Stimulated activated CD8-positive, alpha-beta memory T cell treated with anti-CD3 and anti-CD28 coated beads, Interleukin-7, amount 100 ng/mL, for 4 hours (primary cell): ENCODE results near the gene GGT1.
A peak's percentile ranks its signal among the peaks of the same experiment; 100 is the strongest.
"Not testable (repeated sequence)": the region's sequence is repeated elsewhere in the genome, so short reads cannot be mapped to it uniquely, and the experiment has no call there.

Experiments
- DNase-seq, 2 donors: peaks; one replicate each; pipeline ENCODE4 v3.0.0-alpha.2; 2020; ENCODE audit warnings: low read depth in 2 of 2

Gene GGT1

DNA sequence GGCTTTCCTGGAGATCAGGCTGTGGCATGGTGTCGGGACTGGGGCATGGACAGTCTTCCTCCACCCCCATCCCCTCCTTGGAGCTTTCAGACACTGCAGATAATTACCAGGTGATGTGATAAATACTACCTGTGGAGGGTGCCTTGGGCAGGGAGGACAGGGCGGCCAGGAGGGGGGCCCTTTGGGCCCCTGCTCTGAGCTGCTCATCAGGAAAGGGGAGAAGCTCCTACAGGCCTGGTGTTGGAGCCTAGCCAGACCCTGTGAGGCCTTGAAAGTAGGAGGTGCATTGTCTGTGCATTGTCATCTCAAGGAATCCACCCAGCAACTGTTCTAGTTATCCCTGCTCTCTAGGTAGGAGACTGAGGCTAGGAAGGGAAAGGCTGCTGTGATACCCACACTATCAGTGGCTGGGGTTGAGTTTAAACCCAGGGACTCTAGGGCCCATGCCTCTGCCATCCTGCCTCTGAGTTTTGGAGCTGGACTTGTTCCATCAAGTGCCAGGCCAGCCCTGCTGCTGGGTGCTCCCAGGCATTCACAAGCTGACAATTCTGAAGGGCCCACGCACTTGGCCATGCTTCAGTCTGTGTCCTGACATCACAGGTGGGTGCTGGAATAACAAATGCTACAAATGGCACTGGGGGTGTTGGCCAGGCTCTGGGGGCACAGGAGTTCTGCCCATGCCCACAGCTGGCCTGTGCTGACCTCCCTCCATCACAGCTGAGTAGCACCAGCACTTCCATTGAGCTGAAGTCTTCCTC, 2.9 kb upstream of the GGT1 start:
- DNase-seq: not testable (repeated sequence)

DNA sequence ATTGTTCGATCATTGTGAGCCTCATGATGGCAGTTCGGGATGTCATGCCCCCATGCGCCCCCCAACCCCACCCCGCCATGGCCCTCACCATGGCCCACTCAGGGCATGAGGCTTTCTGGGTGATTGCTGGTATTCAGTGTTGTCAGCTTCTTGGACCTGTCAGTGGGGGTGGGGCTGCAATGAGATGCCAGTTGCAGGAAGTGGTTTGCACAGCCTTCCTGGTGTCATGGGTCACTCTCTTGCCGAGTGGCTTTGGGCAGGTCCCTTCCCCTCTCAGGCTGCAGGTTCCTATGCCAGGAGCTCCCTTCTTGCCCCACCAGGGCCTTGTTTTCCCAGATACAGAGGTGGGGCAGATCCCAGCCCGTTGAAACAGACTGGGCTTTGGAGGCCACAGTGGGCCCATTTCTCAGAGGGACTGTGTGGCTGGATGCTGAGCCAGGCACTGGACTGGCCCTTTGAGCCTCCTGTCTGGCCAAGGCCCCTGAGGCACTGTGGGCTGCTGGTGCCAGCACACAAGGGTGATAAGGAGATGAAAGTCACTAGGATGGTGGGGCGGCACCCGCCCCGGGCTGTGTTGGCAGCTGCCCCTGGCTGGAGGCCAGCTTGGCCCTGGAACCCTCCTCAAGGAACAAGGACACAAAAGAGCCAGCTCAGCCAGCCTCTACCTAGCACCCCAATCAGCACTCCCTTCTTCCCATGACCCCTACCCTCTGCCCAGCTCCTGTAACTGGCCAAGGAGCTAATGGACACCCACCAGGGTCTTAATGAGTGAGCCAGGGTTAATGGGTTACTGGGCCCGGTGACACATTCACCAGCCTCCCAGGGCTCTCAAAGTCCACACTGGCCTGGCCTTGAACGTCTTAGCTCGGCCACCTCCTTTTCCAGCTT, 1.5 kb upstream of the GGT1 start:
- DNase-seq: no peak

- DNase-seq: not testable (repeated sequence)
Measured at GRCh38 chr22:24602105-24602749, 766 bp upstream of the GGT1 start.

DNA sequence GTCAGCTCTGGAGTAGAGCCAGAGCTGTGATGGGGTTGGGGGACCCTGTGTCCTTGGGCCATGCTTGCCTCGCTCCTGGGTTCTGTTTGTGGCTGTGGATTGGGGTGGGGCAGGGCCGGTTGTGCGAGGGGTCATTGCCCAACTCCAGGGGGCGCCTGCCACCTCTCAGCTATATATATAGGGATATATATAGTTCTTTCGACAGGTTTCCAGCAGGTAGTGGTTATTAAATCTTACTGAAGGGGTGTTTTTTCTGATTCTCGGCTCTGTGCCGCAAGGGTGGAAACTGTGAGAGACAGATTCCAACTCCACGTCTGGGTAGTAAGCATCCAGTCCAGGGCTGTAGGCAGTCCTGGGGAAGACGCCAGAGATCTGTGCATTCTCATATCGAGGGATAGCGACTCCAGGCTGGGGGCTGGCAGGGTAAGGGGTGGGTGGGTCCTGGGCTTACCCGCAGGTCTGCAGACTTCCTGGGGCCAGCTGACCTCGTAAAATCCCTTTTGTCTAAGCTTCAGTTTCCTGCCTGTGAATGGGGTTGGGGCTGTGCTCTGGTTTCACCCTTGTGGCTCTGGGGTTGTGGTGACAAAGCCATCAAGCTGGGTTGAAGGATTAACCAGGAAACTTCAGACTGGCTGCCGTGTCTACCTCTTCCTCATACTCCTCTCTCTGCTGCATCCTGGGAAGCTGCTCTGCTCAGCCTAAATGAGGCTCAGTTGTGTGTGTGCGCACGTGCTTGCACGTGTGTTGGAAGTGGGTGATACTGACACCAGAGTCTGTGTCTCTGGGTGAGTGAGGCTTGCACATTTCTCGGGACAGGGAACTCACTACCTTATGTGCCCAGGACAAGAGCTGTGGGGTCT, 1.0 kb downstream of the GGT1 start:
- DNase-seq: not testable (repeated sequence)

GRCh38 chr22:24606340-24606739, 3.3 kb downstream of the GGT1 start:
- DNase-seq: not testable (repeated sequence)

DNA sequence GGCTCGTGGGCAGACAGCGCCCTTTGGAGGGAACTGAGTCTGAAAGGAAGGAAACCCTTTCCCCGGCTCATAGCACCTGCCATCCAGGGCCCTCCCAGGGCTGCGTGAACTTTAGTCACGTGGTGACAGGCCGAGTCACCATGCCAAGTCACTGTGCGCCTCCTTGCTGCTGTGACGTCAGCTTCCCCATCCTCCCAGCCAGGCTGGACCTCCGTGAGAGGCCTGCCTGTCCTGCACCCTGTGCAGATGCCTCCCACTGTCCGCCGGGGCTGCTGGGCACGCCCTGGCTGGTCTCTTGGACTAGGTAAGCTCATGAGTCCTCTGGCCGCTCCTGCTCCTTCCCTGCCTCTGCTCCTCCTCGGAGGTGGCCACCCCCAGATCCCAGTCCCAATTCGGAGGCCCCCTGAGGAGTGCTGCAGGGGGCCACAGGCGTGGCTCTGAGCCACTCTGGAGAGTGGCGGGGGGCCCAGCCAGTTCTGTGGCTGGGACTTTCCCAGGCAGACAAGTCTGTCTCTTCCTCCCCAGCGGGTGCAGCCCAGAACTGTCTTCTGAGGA, 4.5 kb downstream of the GGT1 start:
- DNase-seq: peak; percentile 25 to 30

- not testable (repeated sequence) for DNase-seq
Measured at GRCh38 chr22:24608327-24608726, 5.3 kb downstream of the GGT1 start.

DNA sequence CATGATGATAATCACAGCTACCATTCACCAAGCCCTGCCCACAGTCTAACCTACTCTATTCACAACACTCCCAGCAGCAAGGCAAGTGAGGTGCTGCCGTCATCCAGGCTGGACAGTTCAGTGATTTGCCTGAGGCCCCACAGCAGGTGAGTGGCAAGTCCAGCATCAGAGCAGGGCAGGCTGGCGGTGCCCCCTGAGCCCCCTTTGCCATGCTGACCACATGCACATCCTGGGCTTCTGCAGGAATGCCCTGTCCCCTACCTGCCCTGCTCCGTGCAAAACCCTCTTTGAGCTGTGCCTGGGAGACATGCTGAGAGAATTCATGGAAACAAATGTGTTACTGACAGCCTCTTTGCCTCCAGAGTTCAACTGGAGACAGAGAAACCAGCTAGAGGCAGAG, 6.9 kb downstream of the GGT1 start:
- DNase-seq: not testable (repeated sequence)

GRCh38 chr22:24614794-24615193, 11.8 kb downstream of the GGT1 start:
- DNase-seq: not testable (repeated sequence)

DNA sequence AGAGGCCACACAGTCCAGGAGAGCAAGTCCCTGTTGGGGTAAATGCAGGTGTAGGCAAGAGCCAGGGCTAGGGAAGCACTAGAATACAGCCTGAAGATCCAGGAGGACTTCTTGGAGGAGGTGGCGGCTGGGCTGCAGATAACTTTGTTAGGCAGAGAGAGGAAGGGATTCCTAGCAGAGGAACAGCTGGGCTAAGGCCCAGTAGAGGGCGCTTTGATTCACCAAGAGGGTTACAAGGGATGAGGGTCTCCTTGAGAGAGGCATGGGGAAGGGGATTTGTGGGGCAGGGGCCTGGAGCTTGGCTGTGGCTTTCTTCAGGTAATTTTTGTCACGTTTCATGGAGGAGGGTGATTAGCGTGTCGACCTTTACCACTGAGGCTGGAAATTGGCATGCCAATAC, 18.3 kb downstream of the GGT1 start:
- DNase-seq: not testable (repeated sequence)

DNA sequence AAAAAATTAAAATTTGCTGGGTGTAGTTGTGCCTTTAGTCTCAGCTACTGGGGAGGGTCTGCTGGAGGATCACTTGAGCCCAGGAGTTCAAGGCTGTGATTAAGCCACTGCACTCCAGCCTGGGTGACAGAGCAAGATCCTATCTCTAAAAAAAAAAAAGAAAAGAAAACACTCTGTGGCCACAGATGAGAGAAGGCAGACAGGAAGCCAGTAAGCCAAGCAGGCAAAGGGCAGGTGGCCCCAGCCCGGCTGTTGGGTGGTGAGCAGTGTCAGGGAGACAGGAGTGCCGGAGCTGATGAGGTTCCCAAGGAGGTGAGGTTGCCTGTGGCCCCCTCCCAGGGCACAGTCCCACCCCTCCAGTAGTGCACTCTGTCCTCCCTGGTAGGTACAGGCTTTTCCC, 19.6 kb downstream of the GGT1 start:
- DNase-seq: not testable (repeated sequence)

DNA sequence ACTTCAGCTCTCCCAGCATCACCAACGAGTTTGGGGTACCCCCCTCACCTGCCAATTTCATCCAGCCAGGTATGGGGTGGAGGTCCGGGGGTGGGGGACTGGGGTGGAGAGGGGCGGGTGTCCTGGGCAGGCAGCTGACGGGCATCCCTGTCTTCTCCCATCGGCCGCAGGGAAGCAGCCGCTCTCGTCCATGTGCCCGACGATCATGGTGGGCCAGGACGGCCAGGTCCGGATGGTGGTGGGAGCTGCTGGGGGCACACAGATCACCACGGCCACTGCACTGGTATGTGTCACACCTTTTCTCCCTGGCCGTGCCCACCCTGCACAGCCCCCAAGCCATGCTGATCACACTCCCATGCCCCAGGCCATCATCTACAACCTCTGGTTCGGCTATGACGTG, 24.9 kb downstream of the GGT1 start:
- not testable (repeated sequence) for DNase-seq

DNA sequence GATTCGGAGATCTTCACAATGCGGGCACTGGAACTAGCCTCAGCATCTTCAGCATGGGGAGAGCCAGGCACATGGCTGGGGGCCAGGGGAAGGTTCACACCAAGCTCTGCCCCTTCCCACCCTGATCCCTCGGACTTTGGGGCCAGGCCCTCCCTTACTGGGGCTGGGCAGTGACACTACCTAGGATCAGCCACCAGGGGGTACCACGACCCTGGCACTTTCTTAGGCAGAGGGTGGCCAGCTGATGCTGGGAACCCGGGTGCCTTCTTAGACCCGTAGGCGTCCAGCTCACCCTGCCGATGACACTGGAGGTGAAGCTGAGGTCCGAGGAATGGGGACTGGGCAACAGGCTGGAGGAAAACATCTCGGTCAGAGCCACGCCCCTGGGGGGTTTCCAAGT, 26.1 kb downstream of the GGT1 start:
- DNase-seq: not testable (repeated sequence)

DNA sequence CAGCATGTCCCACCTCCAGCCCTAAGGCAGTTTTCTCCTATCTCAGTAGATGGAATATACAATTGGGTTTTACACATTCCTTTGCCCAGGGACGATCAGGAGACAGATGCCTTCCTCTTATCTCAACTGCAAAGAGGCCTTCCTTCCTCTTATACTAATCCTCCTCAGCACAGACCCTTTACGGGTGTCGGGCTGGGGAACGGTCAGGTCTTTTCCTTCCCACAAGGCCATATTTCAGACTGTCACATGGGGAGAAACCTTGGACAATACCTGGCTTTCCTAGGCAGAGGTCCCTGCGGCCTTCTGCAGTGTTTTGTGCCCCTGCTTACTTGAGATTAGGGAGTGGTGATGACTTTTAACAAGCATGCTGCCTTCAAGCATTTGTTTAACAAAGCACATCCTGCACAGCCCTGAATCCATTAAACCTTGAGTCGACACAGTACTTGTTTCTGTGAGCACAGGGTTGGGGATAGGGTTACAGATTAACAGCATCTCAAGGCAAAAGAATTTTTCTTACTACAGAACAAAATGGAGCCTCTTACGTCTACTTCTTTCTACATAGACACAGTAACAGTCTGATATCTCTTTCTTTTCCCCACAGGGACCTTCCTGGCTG, 27.9 kb downstream of the GGT1 start:
- DNase-seq: not testable (repeated sequence)

- not testable (repeated sequence) for DNase-seq
Measured at GRCh38 chr22:24631430-24632122, 28.6 kb downstream of the GGT1 start.

DNA sequence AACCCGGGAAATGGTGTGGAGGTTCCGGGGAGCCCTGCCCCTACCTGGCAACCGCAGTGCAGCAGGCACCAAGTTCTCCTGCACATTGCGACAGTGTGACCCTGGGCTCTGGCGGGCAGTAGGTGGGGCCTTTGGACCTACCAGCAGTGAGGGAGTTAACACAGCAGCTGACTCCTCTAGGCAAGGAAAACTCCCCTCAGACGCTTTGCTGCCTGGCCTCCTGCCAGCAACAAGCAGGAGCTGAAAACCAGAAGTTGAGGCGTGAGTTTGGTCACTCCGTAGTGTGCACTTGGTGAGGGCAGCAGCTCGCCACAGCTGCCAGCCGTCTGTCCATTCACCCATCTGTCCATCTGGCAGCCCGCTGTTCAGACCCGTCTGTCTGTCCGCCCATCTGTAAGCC, 29.6 kb downstream of the GGT1 start:
- not testable (repeated sequence) for DNase-seq

DNA sequence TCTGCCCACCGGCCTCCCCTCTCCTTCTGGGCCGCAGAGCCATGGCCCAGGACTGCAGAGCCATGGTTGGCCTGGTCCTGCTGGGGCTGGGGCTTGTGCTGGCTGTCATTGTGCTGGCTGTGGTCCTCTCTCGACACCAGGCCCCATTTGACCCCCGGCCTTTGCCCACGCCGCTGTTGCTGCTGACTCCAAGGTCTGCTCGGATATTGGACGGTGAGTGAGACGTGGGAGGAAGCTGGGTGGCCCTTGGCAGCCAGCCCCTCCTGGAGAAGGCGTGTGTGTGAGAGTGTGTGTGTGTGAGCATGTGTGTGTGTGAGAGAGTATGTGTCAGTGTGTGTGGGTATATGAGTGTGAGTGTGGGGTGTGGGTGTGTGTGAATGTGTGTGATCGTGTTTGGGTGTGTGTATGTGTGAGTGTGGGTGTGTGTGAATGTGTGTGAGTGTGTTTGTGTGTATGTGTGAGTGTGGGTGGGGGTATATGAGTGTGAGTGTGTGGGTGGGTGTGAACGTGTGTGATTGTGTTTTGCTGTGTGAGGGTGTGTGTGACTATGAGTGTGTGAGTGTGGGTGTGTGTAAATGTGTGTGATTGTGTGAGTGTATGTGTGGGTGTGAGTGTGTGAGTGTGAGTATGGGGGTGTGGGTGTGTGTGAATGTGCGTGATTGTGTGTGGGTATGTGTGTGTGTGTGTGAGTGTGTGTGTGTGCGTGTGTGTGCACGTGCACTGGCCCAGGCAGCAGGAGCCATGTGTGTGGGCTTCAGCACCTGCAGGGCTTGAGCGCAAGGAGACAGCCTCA, 30.4 kb downstream of the GGT1 start:
- DNase-seq: not testable (repeated sequence)

DNA sequence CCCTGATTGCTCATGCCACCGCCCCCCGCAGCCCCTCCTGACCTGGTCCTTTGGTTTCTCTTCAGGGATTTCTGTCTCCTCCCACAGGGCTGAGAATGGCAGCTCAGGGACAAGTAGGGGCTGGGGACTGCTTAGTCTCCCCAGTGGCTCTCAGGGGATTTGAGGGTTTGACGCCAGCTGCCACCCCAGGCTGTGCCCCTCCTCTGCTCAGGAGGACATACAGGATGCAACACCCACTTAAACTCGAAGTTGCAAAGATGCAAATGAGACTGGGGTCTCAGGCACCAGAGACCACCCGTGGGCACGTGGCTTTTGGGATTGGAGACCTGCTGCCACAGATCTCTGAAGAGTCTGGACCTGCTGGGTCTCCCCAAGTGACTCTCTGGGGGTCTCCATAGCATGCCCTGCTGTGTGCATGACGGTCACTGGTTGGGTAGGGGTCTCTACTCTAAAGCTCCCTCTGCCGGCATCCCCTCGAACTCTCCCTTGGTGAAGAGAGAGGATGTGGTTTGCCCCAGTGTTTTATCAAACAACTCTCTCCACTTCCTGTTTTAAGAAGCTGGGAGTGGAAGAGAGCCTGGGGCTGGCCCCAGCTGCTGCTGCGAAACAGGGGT, 31.9 kb downstream of the GGT1 start:
- not testable (repeated sequence) for DNase-seq

GRCh38 chr22:24636513-24636912, 33.5 kb downstream of the GGT1 start:
- not testable (repeated sequence) for DNase-seq
